ENCODE results near the gene AP1G2. TPM values are rescaled to one million over a fixed set of nuclear protein-coding genes. Genes with fewer than 3 reads are reported as not detected.
A peak's percentile ranks its signal among the peaks of the same experiment; 100 is the strongest.

Gene AP1G2
- total and polyA plus RNA-seq, 2 of the 13 experiments (the other 11 are each of a cell fraction or from before 2014, with no cell fraction given), result 96.9 to 611 TPM

DNA sequence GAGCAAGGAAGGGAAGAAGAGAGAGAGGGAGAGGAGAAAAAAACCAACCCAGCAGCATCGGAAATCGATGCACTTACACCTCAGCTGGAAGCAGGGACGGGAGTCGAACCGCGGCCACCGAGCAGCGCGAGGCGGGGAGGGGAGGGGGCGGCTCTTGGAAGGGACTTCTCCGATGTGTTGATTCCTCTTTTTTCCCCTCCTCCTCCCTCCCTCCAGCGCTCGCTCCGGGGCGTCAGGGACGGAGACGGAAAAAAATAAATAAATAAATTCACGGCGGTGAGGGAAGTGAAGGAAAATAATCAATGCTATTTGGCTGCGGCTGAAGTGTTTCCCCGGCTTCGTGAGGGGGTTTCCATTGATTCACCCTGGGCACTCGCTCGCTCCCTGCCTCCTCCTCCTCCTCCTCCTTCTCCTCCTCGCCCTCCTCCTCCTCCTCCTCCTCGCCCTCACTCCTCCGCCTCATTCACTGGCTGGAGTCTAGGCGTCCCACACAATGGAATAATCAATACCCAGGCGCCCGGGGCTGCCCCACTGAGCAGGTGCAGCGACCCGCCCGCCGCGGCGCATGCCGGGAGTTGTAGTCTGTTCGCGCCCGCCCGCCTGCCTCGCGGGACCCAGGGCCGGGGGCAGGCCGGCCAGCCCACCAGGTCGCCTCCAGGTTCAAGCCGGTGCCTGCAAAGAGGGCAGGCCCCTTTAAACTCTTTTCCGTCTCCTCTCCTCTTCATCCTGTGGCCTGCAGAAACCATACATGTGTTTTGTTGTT is 16.1 kb downstream of the AP1G2 start, which contains the start of gene ZFHX2 (continued):
- TF ChIP-seq, protein P1, sequence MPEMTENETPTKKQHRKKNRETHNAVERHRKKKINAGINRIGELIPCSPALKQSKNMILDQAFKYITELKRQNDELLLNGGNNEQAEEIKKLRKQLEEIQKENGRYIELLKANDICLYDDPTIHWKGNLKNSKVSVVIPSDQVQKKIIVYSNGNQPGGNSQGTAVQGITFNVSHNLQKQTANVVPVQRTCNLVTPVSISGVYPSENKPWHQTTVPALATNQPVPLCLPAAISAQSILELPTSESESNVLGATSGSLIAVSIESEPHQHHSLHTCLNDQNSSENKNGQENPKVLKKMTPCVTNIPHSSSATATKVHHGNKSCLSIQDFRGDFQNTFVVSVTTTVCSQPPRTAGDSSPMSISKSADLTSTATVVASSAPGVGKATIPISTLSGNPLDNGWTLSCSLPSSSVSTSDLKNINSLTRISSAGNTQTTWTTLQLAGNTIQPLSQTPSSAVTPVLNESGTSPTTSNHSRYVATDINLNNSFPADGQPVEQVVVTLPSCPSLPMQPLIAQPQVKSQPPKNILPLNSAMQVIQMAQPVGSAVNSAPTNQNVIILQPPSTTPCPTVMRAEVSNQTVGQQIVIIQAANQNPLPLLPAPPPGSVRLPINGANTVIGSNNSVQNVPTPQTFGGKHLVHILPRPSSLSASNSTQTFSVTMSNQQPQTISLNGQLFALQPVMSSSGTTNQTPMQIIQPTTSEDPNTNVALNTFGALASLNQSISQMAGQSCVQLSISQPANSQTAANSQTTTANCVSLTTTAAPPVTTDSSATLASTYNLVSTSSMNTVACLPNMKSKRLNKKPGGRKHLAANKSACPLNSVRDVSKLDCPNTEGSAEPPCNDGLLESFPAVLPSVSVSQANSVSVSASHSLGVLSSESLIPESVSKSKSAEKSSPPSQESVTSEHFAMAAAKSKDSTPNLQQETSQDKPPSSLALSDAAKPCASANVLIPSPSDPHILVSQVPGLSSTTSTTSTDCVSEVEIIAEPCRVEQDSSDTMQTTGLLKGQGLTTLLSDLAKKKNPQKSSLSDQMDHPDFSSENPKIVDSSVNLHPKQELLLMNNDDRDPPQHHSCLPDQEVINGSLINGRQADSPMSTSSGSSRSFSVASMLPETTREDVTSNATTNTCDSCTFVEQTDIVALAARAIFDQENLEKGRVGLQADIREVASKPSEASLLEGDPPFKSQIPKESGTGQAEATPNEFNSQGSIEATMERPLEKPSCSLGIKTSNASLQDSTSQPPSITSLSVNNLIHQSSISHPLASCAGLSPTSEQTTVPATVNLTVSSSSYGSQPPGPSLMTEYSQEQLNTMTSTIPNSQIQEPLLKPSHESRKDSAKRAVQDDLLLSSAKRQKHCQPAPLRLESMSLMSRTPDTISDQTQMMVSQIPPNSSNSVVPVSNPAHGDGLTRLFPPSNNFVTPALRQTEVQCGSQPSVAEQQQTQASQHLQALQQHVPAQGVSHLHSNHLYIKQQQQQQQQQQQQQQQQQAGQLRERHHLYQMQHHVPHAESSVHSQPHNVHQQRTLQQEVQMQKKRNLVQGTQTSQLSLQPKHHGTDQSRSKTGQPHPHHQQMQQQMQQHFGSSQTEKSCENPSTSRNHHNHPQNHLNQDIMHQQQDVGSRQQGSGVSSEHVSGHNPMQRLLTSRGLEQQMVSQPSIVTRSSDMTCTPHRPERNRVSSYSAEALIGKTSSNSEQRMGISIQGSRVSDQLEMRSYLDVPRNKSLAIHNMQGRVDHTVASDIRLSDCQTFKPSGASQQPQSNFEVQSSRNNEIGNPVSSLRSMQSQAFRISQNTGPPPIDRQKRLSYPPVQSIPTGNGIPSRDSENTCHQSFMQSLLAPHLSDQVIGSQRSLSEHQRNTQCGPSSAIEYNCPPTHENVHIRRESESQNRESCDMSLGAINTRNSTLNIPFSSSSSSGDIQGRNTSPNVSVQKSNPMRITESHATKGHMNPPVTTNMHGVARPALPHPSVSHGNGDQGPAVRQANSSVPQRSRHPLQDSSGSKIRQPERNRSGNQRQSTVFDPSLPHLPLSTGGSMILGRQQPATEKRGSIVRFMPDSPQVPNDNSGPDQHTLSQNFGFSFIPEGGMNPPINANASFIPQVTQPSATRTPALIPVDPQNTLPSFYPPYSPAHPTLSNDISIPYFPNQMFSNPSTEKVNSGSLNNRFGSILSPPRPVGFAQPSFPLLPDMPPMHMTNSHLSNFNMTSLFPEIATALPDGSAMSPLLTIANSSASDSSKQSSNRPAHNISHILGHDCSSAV (CRISPR knock-in tag; IDR thresholded peaks at IDR 0.05; ENCODE audit: borderline replicate concordance), result peak; percentile 98
- TF ChIP-seq SOX5 (CRISPR knock-in tag; IDR thresholded peaks at IDR 0.05; ENCODE audit: borderline replicate concordance), result peak; percentile 35; the same call in 1 of the 2 replicates
- TF ChIP-seq, protein P2, sequence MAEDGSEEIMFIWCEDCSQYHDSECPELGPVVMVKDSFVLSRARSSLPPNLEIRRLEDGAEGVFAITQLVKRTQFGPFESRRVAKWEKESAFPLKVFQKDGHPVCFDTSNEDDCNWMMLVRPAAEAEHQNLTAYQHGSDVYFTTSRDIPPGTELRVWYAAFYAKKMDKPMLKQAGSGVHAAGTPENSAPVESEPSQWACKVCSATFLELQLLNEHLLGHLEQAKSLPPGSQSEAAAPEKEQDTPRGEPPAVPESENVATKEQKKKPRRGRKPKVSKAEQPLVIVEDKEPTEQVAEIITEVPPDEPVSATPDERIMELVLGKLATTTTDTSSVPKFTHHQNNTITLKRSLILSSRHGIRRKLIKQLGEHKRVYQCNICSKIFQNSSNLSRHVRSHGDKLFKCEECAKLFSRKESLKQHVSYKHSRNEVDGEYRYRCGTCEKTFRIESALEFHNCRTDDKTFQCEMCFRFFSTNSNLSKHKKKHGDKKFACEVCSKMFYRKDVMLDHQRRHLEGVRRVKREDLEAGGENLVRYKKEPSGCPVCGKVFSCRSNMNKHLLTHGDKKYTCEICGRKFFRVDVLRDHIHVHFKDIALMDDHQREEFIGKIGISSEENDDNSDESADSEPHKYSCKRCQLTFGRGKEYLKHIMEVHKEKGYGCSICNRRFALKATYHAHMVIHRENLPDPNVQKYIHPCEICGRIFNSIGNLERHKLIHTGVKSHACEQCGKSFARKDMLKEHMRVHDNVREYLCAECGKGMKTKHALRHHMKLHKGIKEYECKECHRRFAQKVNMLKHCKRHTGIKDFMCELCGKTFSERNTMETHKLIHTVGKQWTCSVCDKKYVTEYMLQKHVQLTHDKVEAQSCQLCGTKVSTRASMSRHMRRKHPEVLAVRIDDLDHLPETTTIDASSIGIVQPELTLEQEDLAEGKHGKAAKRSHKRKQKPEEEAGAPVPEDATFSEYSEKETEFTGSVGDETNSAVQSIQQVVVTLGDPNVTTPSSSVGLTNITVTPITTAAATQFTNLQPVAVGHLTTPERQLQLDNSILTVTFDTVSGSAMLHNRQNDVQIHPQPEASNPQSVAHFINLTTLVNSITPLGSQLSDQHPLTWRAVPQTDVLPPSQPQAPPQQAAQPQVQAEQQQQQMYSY (CRISPR knock-in tag; IDR thresholded peaks at IDR 0.05), result 0 out of 2 replicates have a peak, but pooled peaks have one; percentile 23
- no peak for TF ChIP-seq NFE2L2 (IDR thresholded peaks at IDR 0.05; ENCODE audit: low read length)
- TF ChIP-seq FOXK2 (IDR thresholded peaks at IDR 0.05), result no peak; the same call in 1 of the 2 replicates
- TF ChIP-seq PHF21A (CRISPR knock-in tag; IDR thresholded peaks at IDR 0.05), result peak; percentile 87
- TF ChIP-seq ZNF101 (CRISPR knock-in tag; IDR thresholded peaks at IDR 0.05; ENCODE audit: borderline replicate concordance, low read depth), result no peak
- TF ChIP-seq ZNF879 (CRISPR knock-in tag; IDR thresholded peaks at IDR 0.05), result no peak
- no peak for TF ChIP-seq ZNF749 (CRISPR knock-in tag; IDR thresholded peaks at IDR 0.05; ENCODE audit: borderline replicate concordance)
- TF ChIP-seq, protein P3, sequence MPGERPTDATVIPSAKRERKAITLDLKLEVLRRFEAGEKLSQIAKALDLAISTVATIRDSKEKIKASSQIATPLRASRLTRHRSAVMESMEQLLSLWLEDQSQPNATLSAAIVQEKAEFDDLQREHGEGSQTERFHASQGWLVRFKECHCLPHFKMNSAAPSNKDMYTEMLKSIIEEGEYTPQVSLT (CRISPR knock-in tag; IDR thresholded peaks at IDR 0.05; ENCODE audit: borderline replicate concordance, low read depth), result no peak
- TF ChIP-seq ZNF367 (CRISPR knock-in tag; IDR thresholded peaks at IDR 0.05; ENCODE audit: borderline replicate concordance), result 0 out of 2 replicates have a peak, but pooled peaks have one; percentile 35
- TF ChIP-seq, protein P4, sequence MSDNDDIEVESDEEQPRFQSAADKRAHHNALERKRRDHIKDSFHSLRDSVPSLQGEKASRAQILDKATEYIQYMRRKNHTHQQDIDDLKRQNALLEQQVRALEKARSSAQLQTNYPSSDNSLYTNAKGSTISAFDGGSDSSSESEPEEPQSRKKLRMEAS (IDR thresholded peaks at IDR 0.05), result no peak
- TF ChIP-seq SMYD3 (CRISPR knock-in tag; IDR thresholded peaks at IDR 0.05), result no peak
- 0 out of 2 replicates have a peak, but pooled peaks have one; percentile 9 for TF ChIP-seq NCOA2 (CRISPR knock-in tag; IDR thresholded peaks at IDR 0.05)
- TF ChIP-seq MAZ (IDR thresholded peaks at IDR 0.05; ENCODE audit: borderline replicate concordance, low read depth, low read length), result peak; percentile 49; the same call in 1 of the 2 replicates
- peak; percentile 89 for TF ChIP-seq MAZ (CRISPR knock-in tag; IDR thresholded peaks at IDR 0.05; ENCODE audit: low read depth)
- peak; percentile 53; the same call in 1 of the 2 replicates for TF ChIP-seq MED13 (CRISPR knock-in tag; IDR thresholded peaks at IDR 0.05)
